ENCODE results near the gene C4orf36. TPM values are rescaled to one million over a fixed set of nuclear protein-coding genes. Genes with fewer than 3 reads are reported as not detected.

C4orf36 gene
- total and polyA plus RNA-seq, 11 donors, result 0.36 to 2.4 (median 1.2) TPM; not detected in 3

DNA sequence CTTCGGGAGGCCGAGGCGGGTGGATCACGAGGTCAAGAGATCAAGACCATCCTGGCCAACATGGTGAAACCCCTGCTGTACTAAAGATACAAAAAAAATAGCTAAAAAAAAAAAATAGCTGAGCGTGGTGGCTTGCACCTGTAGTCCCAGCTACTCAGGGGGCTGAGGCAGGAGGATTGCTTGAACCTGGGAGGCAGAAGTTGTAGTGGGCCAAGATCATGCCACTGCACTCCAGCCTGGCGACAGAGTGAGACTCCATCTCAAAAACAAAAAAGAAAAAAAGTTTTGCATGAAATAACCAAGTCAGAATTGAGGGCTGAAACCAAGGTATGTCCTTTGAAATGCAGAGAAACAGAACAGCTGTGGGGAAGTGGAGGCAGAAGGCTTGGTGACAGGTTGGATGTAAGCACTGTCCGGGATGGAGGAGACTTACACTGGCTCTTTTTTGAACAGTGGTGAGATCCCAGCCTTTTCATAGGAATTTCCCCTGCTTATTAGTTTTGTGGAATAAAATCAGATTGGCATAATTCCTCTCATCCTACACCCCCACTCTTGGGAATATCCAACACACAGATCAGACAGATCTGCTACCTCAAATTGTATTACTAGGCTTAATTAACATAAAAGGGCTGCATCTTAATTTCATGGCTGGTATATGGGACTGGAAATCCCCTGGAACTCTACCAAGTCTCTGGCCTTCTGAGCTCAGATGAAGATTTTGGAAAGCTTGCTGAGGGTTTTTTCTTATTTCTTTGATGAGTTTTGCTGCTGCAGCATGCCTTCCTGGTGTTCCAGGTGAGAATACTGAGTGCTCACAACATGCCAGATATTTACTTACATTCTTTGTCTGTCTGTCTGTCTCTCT is 18.8 kb upstream of the C4orf36 start:
- intact Hi-C loops (cut with DNase I), result no loop called here
- Histone ChIP-seq H3K4me1 (peaks cover 0 to 48% (median 6%) of the 10 kb centered on the region in 12 donors), H3K27ac (peak overlapping the region in 1 of 12 donors; percentile 88), H3K4me3 (no peak overlapping the region), H3K9me3 (no peaks in the 10 kb centered on the region), H3K36me3 (peaks cover 0 to 5% (median 0%) of the 10 kb centered on the region in 9 donors), H3K27me3 (no peaks in the 10 kb centered on the region)
- DNase-seq (no peak), ATAC-seq (no peak)
- 85 to 91% (median 88%) methylated on average over 7 of the region's 7 CpGs for WGBS, 4 donors
- TF ChIP-seq POLR2A (IDR thresholded peaks at IDR 0.05), result no peak
- TF ChIP-seq, protein P1, sequence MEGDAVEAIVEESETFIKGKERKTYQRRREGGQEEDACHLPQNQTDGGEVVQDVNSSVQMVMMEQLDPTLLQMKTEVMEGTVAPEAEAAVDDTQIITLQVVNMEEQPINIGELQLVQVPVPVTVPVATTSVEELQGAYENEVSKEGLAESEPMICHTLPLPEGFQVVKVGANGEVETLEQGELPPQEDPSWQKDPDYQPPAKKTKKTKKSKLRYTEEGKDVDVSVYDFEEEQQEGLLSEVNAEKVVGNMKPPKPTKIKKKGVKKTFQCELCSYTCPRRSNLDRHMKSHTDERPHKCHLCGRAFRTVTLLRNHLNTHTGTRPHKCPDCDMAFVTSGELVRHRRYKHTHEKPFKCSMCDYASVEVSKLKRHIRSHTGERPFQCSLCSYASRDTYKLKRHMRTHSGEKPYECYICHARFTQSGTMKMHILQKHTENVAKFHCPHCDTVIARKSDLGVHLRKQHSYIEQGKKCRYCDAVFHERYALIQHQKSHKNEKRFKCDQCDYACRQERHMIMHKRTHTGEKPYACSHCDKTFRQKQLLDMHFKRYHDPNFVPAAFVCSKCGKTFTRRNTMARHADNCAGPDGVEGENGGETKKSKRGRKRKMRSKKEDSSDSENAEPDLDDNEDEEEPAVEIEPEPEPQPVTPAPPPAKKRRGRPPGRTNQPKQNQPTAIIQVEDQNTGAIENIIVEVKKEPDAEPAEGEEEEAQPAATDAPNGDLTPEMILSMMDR (IDR thresholded peaks at IDR 0.05), result no peak

DNA sequence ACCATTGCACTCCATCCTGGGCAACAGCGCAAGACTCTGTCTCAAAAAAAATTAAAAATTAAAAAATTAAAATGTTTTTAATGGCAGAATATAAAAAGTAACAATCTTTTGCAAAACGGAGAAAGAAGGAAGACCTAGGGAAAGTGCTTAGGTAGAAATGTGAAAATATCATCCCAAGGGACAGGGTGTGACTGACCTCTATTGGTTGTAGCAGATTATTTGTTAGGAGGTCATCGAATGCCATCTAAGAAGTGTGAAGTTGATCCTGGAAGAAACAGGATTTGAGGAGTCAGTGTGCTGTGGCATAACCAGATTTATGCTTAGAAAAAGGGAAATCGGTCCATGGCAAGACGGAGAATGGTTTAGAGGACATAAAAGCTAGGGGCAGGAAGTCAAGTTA is 18.1 kb upstream of the C4orf36 start:
- WGBS, 4 donors, result 82 to 87% (median 84%) methylated on average over 5 of the region's 5 CpGs
- ATAC-seq, result no peak
- intact Hi-C loops (cut with DNase I), result no loop called here

DNA sequence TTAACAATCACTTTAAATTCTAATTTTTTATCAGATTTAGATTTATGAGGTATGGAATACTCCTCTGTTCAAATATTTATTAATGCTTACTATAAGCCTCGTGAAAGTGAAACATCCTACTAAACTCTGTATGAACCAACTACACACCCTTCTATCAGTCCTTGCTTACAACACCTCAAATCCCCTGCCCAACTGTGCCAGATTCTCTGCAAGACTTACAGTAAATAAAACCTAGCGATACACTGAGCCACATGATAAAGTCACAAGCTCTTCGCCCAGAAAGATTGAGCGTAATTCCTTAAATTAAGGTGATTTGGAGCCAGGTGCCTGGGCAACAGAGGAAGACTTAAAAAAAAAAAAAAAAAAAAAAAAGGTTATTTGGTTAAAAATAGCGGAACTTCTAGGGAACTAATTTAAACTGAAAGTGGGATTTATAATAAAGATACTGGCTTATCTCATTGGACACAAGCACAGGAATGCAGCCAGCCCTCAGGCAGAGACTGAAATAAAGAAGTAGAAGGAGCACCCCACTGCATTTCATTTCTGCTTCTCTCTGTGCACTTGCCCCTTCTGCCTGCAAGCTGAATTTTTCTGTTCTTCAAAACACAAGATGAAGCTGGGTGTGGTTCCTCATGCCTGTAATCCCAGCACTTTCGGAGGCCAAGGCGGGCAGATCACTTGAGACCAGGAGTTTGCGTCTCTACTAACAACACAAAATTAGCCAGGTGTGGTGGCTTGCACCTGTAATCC is 17.5 kb upstream of the C4orf36 start:
- intact Hi-C loops (cut with DNase I), result loop anchor here in 1 of 10 donors (5.0 kb wide), 1 partner anchor 313 kb away; the partner anchor contains the start of gene KLHL8

More for the DNA sequence above, 18.1 kb upstream of the C4orf36 start:
- Histone ChIP-seq H3K27me3 (no peaks in the 10 kb centered on the region), H3K4me1 (peaks cover 0 to 48% (median 6%) of the 10 kb centered on the region in 12 donors), H3K4me3 (no peak overlapping the region), H3K9me3 (no peaks in the 10 kb centered on the region), H3K36me3 (peaks cover 0 to 5% (median 0%) of the 10 kb centered on the region in 9 donors), H3K27ac (peak overlapping the region in 1 of 12 donors; percentile 88)
- no peak for TF ChIP-seq POLR2A (IDR thresholded peaks at IDR 0.05)
- TF ChIP-seq, protein P1 (IDR thresholded peaks at IDR 0.05), result no peak
- no peak for DNase-seq

More for the DNA sequence above, 17.5 kb upstream of the C4orf36 start:
- Histone ChIP-seq H3K9me3 (no peaks in the 10 kb centered on the region), H3K27ac (peak overlapping the region in 1 of 12 donors; percentile 88), H3K4me3 (no peak overlapping the region), H3K36me3 (peaks cover 0 to 5% (median 0%) of the 10 kb centered on the region in 9 donors), H3K4me1 (peaks cover 0 to 48% (median 6%) of the 10 kb centered on the region in 12 donors), H3K27me3 (no peaks in the 10 kb centered on the region)
- 71 to 85% (median 84%) methylated on average over 8 of the region's 8 CpGs for WGBS, 4 donors
- DNase-seq (no peak), ATAC-seq (no peak)
- TF ChIP-seq, protein P1 (IDR thresholded peaks at IDR 0.05), result no peak
- no peak for TF ChIP-seq POLR2A (IDR thresholded peaks at IDR 0.05)
